Measurements from ENCODE around the gene ZNF587.

GRCh38 chr19:57813919-57814504 is 35.6 kb upstream of the ZNF587 start:
- TF ChIP-seq CTCF (IDR thresholded peaks at IDR 0.05) = no peak
- no peak for TF ChIP-seq POLR2A (IDR thresholded peaks at IDR 0.05)

Data from adrenal gland (tissue), 5 donors.